KMS-11 (cell line): ENCODE data around the gene MPC1.
"Not testable (repeated sequence)": the region's sequence is repeated elsewhere in the genome, so short reads cannot be mapped to it uniquely, and the experiment has no call there.

Experiments
- H2AFZ ChIP-seq: fragments of 200-600 bp; sonication (generic); 2 replicates; pipeline ENCODE4 v1.6.1; 2016; ENCODE audit warnings: antibody characterized with exemption, mixed run types, low read depth
- H3K27ac ChIP-seq: fragments of 200-600 bp; sonication (generic); 2 replicates; pipeline ENCODE4 v1.6.1; 2016; ENCODE audit warnings: mild to moderate bottlenecking, mixed run types
- H3K27me3 ChIP-seq: fragments of 200-600 bp; sonication (generic); 2 replicates; pipeline ENCODE4 v1.6.1; 2017; ENCODE audit warnings: mild to moderate bottlenecking, low read depth, mixed run types, moderate library complexity; ENCODE audit not compliant: insufficient read depth
- H3K36me3 ChIP-seq: fragments of 200-600 bp; sonication (generic); 2 replicates; pipeline ENCODE4 v1.6.1; 2017; ENCODE audit warnings: mild to moderate bottlenecking, mixed run types; ENCODE audit not compliant: insufficient read depth
- H3K4me1 ChIP-seq: fragments of 200-600 bp; sonication (generic); 2 replicates; pipeline ENCODE4 v1.6.1; 2016; ENCODE audit warnings: mild to moderate bottlenecking, low read depth, mixed run types; ENCODE audit not compliant: poor library complexity, severe bottlenecking
- H3K4me2 ChIP-seq: fragments of 200-600 bp; sonication (generic); 2 replicates; pipeline ENCODE4 v1.7.0; 2016; ENCODE audit warnings: mild to moderate bottlenecking, mixed run types
- H3K4me3 ChIP-seq: fragments of 200-600 bp; sonication (generic); IDR thresholded peaks from 2 replicates; pipeline ENCODE4 v1.6.1; 2017; ENCODE audit warnings: low read depth, low read length, mixed read lengths; ENCODE audit not compliant: insufficient read depth
- H3K79me2 ChIP-seq: fragments of 200-600 bp; sonication (generic); 2 replicates; pipeline ENCODE4 v1.6.1; 2016; ENCODE audit warnings: low read depth, mixed run types; ENCODE audit not compliant: insufficient read depth
- H3K9ac ChIP-seq: fragments of 200-600 bp; sonication (generic); 2 replicates; pipeline ENCODE4 v1.6.1; 2016; ENCODE audit warnings: mild to moderate bottlenecking, mixed run types
- H4K20me1 ChIP-seq: fragments of 200-600 bp; sonication (generic); 2 replicates; pipeline ENCODE4 v1.6.1; 2016; ENCODE audit warnings: mild to moderate bottlenecking, mixed run types; ENCODE audit not compliant: insufficient read depth
- TF ChIP-seq, protein P1 (sequence below): fragments of 200-600 bp; sonication (generic); conservative IDR thresholded peaks from 2 replicates; pipeline ENCODE4 v1.6.1; 2017; ENCODE audit warnings: low read depth, mild to moderate bottlenecking, antibody characterized with exemption, low read length, moderate library complexity, mixed read lengths

MPC1 gene

DNA sequence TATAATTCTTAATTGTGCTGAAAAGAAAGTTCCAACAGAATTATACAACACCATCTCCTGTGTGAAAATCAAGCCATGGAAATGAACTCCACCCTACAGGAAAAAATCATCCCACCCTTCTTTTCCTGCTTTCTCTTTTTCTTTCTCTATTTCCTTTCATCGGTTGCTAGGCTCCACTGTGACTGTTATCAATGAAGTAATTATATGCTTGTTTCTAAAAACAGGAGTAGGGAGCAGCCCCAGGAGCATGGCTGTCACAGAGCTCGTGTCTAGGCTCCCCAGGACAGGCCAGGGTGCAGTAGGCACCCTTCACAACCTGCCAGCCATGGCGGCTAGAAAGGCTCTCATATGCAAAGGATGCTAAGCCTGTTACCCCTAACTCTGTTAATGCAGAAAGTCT, 13.0 kb downstream of the MPC1 start:
- Histone ChIP-seq H3K27me3 (no peaks in the 10 kb centered on the region), H3K36me3 (no peaks in the 10 kb centered on the region), H3K9ac (no peak overlapping the region), H3K4me2 (no peak overlapping the region), H3K4me3 (no peak overlapping the region), H3K27ac (no peak overlapping the region), H2AFZ (no peak overlapping the region), H3K4me1 (peaks cover 18% of the 10 kb centered on the region), H3K79me2 (no peaks in the 10 kb centered on the region), H4K20me1 (no peaks in the 10 kb centered on the region)
- TF ChIP-seq, protein P1, sequence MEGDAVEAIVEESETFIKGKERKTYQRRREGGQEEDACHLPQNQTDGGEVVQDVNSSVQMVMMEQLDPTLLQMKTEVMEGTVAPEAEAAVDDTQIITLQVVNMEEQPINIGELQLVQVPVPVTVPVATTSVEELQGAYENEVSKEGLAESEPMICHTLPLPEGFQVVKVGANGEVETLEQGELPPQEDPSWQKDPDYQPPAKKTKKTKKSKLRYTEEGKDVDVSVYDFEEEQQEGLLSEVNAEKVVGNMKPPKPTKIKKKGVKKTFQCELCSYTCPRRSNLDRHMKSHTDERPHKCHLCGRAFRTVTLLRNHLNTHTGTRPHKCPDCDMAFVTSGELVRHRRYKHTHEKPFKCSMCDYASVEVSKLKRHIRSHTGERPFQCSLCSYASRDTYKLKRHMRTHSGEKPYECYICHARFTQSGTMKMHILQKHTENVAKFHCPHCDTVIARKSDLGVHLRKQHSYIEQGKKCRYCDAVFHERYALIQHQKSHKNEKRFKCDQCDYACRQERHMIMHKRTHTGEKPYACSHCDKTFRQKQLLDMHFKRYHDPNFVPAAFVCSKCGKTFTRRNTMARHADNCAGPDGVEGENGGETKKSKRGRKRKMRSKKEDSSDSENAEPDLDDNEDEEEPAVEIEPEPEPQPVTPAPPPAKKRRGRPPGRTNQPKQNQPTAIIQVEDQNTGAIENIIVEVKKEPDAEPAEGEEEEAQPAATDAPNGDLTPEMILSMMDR = no peak

DNA sequence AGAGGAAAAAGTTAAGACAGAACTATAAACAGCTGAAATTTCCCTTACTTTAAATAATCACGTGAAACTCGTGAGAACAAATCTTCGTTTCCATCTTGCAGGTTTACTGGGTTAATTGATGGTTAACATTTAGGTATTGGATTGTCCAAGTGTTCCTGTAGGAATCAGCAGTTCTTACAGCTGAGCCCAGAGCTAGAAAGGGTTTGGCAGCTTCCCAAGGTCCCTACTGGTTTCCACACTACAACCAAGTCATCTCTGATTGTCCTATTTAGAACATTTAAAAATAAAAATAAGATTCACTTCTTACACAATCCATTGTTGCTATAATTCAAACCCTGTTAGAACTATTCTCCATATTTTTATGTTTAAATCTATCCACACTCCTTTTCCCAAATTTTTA, 15.8 kb downstream of the MPC1 start:
- Histone ChIP-seq H3K27me3 (no peaks in the 10 kb centered on the region), H3K4me2 (no peak overlapping the region), H3K79me2 (no peaks in the 10 kb centered on the region), H3K36me3 (no peaks in the 10 kb centered on the region), H3K4me3 (no peak overlapping the region), H3K4me1 (peaks cover 11% of the 10 kb centered on the region), H3K27ac (no peak overlapping the region), H4K20me1 (no peaks in the 10 kb centered on the region), H2AFZ (no peak overlapping the region), H3K9ac (no peak overlapping the region)
- TF ChIP-seq, protein P1 = no peak

DNA sequence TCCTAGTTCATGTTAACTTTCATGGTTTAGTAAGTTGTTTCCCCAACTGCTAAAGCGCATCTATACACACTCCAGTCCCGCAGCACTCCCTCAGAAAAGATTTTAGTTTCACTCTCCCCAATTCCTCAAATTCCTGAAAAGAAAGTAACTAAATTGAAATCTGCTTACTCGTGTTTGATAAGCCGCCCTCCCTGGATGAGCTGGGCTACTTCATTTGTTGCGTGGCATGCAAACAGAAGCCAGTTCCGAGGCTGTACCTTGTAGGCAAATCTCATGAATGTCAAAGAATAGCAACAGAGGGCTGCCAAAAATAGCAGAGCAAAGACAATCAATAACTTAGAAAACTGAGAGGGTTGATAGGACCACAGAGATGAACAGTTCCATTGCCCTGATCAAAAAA, 16.9 kb downstream of the MPC1 start:
- H3K27me3 ChIP-seq = no peaks in the 10 kb centered on the region
- no peaks in the 10 kb centered on the region for H4K20me1 ChIP-seq
- H3K79me2 ChIP-seq = no peaks in the 10 kb centered on the region
- no peak overlapping the region for H3K9ac ChIP-seq
- peaks cover 11% of the 10 kb centered on the region for H3K4me1 ChIP-seq
- H2AFZ ChIP-seq = no peak overlapping the region
- H3K4me2 ChIP-seq = no peak overlapping the region
- H3K27ac ChIP-seq = no peak overlapping the region
- no peaks in the 10 kb centered on the region for H3K36me3 ChIP-seq
- H3K4me3 ChIP-seq = no peak overlapping the region
- TF ChIP-seq, protein P1 = no peak

DNA sequence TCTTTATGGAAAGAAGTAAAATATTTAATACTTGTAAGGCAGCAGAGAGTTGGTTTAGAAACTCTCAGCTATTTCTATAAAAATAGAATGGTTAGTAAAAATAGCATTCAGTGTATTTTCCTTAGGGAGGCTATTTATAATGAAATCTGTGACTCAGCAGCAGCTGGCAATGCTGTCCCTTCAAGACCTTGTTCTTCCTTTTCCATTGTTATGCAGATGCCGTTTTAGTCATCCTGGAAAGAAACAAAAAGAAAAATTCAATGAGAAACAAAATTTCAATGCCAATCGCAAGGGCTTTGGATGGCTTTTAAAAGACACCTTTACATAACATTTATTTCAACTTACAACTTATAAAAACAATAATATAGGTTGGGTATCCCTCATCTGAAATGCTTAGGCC, 17.5 kb downstream of the MPC1 start:
- no peak overlapping the region for H3K9ac ChIP-seq
- peaks cover 11% of the 10 kb centered on the region for H3K4me1 ChIP-seq
- H3K27ac ChIP-seq = no peak overlapping the region
- TF ChIP-seq, protein P1 = no peak
- H4K20me1 ChIP-seq = no peaks in the 10 kb centered on the region
- no peaks in the 10 kb centered on the region for H3K79me2 ChIP-seq
- H3K4me3 ChIP-seq = no peak overlapping the region
- H2AFZ ChIP-seq = no peak overlapping the region
- no peaks in the 10 kb centered on the region for H3K36me3 ChIP-seq
- H3K4me2 ChIP-seq = no peak overlapping the region
- H3K27me3 ChIP-seq = no peaks in the 10 kb centered on the region

DNA sequence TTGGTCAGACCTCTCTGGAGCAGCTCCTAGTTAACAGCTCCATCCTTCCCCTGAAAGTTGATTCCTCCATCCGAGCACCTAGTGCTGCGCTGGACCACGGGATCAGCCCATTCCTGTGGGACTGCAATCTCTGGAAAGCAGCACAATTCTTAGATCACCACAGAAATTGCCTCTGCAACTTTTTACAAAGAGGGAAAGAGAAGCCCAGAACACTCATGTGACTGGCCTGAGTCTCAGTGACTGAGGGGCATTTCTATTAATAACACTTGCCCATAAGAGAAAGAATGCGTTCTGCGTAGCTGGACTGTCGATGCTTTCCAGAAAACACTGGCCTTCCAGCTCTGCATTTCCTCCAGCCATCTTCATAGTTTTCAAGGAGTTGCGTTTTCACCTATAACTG, 18.3 kb downstream of the MPC1 start:
- Histone ChIP-seq H2AFZ (no peak overlapping the region), H3K79me2 (no peaks in the 10 kb centered on the region), H4K20me1 (no peaks in the 10 kb centered on the region), H3K9ac (no peak overlapping the region), H3K4me3 (no peak overlapping the region), H3K4me2 (no peak overlapping the region), H3K27ac (no peak overlapping the region), H3K27me3 (no peaks in the 10 kb centered on the region), H3K4me1 (peaks cover 11% of the 10 kb centered on the region), H3K36me3 (no peaks in the 10 kb centered on the region)
- TF ChIP-seq, protein P1 = no peak

DNA sequence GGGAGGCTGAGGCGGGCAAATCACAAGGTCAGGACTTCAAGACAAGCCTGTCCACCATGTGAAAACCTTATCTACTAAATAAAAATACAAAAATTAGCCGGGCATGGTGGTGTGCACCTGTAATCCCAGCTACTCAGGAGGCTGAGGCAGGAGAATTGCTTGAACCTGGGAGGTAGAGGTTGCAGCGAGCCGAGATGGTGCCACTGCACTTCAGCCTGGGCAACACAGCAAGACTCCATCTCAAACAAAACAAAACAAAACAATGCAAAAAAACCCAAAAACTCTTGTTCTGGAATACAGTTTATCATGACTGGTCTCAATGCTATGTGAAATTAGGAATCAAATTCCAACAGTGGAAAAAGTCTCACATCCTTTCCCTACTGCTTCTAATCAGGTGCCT, 20.3 kb downstream of the MPC1 start:
- not testable (repeated sequence) for H3K27me3 ChIP-seq, H2AFZ ChIP-seq, H4K20me1 ChIP-seq, H3K36me3 ChIP-seq, H3K27ac ChIP-seq, H3K4me2 ChIP-seq, H3K4me3 ChIP-seq, H3K79me2 ChIP-seq, H3K9ac ChIP-seq
- H3K4me1 ChIP-seq = peaks cover 11% of the 10 kb centered on the region
